OCI-LY7 (cell line): ENCODE data around the gene ERVFRD-1.

Experiments used
- EZH2phosphoT487 ChIP-seq: fragments of 200-600 bp; sonication (generic); IDR thresholded peaks from 2 replicates; pipeline ENCODE4 v1.6.1; 2018; ENCODE audit warnings: low read depth, borderline replicate concordance, mild to moderate bottlenecking, mixed run types, antibody characterized with exemption, low read length, moderate library complexity, mixed read lengths
- TF ChIP-seq, protein P1 (sequence below): fragments of 200-600 bp; sonication (generic); conservative IDR thresholded peaks from 2 replicates; pipeline ENCODE4 v1.5.1; 2014; ENCODE audit warnings: mild to moderate bottlenecking, antibody characterized with exemption, low read length, moderate library complexity, mixed read lengths

DNA sequence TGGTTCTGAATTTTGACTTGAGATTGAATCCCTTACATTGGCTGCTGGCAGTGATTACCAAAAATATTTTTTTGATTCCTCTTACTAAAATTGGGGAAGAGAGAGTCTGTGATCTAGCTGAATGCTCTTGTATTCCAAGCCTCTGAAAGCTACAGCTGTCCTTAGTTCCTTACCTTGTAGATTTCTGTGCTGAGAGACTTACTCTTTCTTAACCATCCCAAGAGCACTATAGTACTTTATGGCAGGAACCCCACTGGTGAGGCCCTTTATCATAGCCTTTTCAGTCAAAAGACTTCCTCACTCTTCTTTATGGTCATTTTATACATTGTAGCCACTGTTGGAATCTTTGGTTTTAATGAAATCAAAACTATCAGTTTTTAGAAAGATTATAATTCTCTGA is 19.1 kb upstream of the ERVFRD-1 start:
- TF ChIP-seq, protein P1, sequence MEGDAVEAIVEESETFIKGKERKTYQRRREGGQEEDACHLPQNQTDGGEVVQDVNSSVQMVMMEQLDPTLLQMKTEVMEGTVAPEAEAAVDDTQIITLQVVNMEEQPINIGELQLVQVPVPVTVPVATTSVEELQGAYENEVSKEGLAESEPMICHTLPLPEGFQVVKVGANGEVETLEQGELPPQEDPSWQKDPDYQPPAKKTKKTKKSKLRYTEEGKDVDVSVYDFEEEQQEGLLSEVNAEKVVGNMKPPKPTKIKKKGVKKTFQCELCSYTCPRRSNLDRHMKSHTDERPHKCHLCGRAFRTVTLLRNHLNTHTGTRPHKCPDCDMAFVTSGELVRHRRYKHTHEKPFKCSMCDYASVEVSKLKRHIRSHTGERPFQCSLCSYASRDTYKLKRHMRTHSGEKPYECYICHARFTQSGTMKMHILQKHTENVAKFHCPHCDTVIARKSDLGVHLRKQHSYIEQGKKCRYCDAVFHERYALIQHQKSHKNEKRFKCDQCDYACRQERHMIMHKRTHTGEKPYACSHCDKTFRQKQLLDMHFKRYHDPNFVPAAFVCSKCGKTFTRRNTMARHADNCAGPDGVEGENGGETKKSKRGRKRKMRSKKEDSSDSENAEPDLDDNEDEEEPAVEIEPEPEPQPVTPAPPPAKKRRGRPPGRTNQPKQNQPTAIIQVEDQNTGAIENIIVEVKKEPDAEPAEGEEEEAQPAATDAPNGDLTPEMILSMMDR, result no peak
- no peak for TF ChIP-seq EZH2phosphoT487
